ENCODE data around the gene CTCFL.
"Not testable (repeated sequence)": the region's sequence is repeated elsewhere in the genome, so short reads cannot be mapped to it uniquely, and the experiment has no call there.

CTCFL gene

GRCh38 chr20:57536120-57536708 lies 11.3 kb upstream of the CTCFL start:
- no peak for DNase-seq

GRCh38 chr20:57535297-57535696 lies 10.4 kb upstream of the CTCFL start:
- no peak for DNase-seq

GRCh38 chr20:57532104-57532503 lies 7.2 kb upstream of the CTCFL start:
- DNase-seq = no peak

- DNase-seq = no peak
Observed at GRCh38 chr20:57530327-57530981, 5.5 kb upstream of the CTCFL start.

GRCh38 chr20:57529810-57530209 lies 4.9 kb upstream of the CTCFL start:
- DNase-seq = no peak

GRCh38 chr20:57529160-57529585 lies 4.2 kb upstream of the CTCFL start:
- DNase-seq = no peak

GRCh38 chr20:57528148-57528547 lies 3.2 kb upstream of the CTCFL start:
- no peak for DNase-seq

GRCh38 chr20:57527728-57528127 lies 2.8 kb upstream of the CTCFL start:
- no peak for DNase-seq

GRCh38 chr20:57526885-57527460 lies 2.0 kb upstream of the CTCFL start:
- DNase-seq = no peak

GRCh38 chr20:57526087-57526884 lies 1.3 kb upstream of the CTCFL start:
- no peak for DNase-seq

- DNase-seq = no peak
Observed at GRCh38 chr20:57525328-57526086, 567 bp upstream of the CTCFL start.

GRCh38 chr20:57523782-57524181 lies 1.2 kb downstream of the CTCFL start:
- DNase-seq = no peak

GRCh38 chr20:57522380-57523140 lies 2.4 kb downstream of the CTCFL start:
- DNase-seq = no peak

GRCh38 chr20:57517904-57518303 lies 7.0 kb downstream of the CTCFL start:
- no peak for DNase-seq

GRCh38 chr20:57514273-57514751 lies 10.6 kb downstream of the CTCFL start:
- no peak for DNase-seq

GRCh38 chr20:57513199-57513598 lies 11.7 kb downstream of the CTCFL start:
- DNase-seq = no peak

- DNase-seq = no peak
Observed at GRCh38 chr20:57512432-57512831, 12.5 kb downstream of the CTCFL start.

- not testable (repeated sequence) for DNase-seq
Observed at GRCh38 chr20:57511709-57512108, 13.2 kb downstream of the CTCFL start.

- no peak for DNase-seq
Observed at GRCh38 chr20:57509665-57510237, 15.2 kb downstream of the CTCFL start.

GRCh38 chr20:57508831-57509230 lies 16.1 kb downstream of the CTCFL start:
- DNase-seq = no peak

GRCh38 chr20:57508381-57508780 lies 16.6 kb downstream of the CTCFL start:
- DNase-seq = no peak

- DNase-seq = no peak
Observed at GRCh38 chr20:57507477-57507876, 17.5 kb downstream of the CTCFL start.
